Transverse colon (tissue), 4 donors: ENCODE measurements around the gene TRIM47. TPM values are rescaled to one million over a fixed set of nuclear protein-coding genes. Genes with fewer than 3 reads are reported as not detected.

ENCODE experiments used
- DNase-seq: peaks from one replicate; pipeline ENCODE4 v3.0.0-alpha.2; 2019
- H3K27ac ChIP-seq, 4 donors: fragments of 200-600 bp; sonication (generic); 2 replicates each; pipeline ENCODE4 v1.5.1; 2016 to 2018; ENCODE audit warnings: inconsistent platforms in 4 of 4
- H3K27me3 ChIP-seq: fragments of 200-600 bp; sonication (generic); 2 replicates; pipeline ENCODE4 v1.5.1; 2017; ENCODE audit warnings: inconsistent platforms
- H3K36me3 ChIP-seq, 4 donors: fragments of 200-600 bp; sonication (generic); 2 replicates each; pipeline ENCODE4 v1.5.1; 2017 to 2019; ENCODE audit warnings: inconsistent platforms in 4 of 4
- H3K4me1 ChIP-seq, 4 donors: fragments of 200-600 bp; sonication (generic); 2 replicates each; pipeline ENCODE4 v1.5.1; 2017 to 2020; ENCODE audit warnings: inconsistent platforms in 4 of 4
- H3K4me3 ChIP-seq, 4 donors: fragments of 200-600 bp; sonication (generic); 1 replicate in 1 of 4; 2 replicates in 3 of 4; pipeline versions ENCODE4 v1.5.1 to v1.6.1; 2017 to 2019; ENCODE audit warnings: inconsistent platforms in 4 of 4
- H3K9me3 ChIP-seq, 2 donors: fragments of 200-600 bp; sonication (generic); 2 replicates each; pipeline ENCODE4 v1.5.1; 2017 to 2019; ENCODE audit warnings: inconsistent platforms in 2 of 2
- CTCF ChIP-seq, 5 experiments: fragments of 200-600 bp in 3 of 5; fragments of 450-650 bp in 2 of 5; sonication (generic) in 3 of 5; IDR thresholded peaks; 1 replicate in 2 of 5; 2 replicates in 3 of 5; pipeline ENCODE4 v1.5.1; 2016 to 2017; ENCODE audit warnings: antibody characterized with exemption in 5 of 5, inconsistent platforms in 3 of 5, mild to moderate bottlenecking in 2 of 5, moderate library complexity in 1 of 5
- EP300 ChIP-seq: sonication (generic); formaldehyde crosslinking; IDR thresholded peaks from one replicate; pipeline ENCODE4 v1.6.1; 2017; ENCODE audit warnings: antibody characterized with exemption, low read depth
- POLR2A ChIP-seq: fragments of 450-650 bp; IDR thresholded peaks from one replicate; pipeline ENCODE4 v1.6.1; 2016; ENCODE audit warnings: antibody characterized with exemption, mild to moderate bottlenecking, moderate library complexity
- POLR2AphosphoS5 ChIP-seq, 3 donors: sonication (generic); formaldehyde crosslinking; IDR thresholded peaks; one replicate each; pipeline ENCODE4 v1.6.1; 2016; ENCODE audit warnings: antibody characterized with exemption in 3 of 3
- WGBS, 2 donors: methylation state at CpG; one replicate each; pipeline ENCODE4 v1.1.5; 2018; ENCODE audit warnings: low coverage in 1 of 2; 5-methylcytosine and 5-hydroxymethylcytosine counted together
- in situ Hi-C, 4 donors: fragments of 200-750 bp; cut with MboI; loops; one replicate each; pipeline versions ENCODE4 v1.15.0 to v1.15.1; 2017; ENCODE audit warnings: low sequenced_read_pairs in 3 of 4, low pct_ligation_motif_present in 1 of 4, low pct_unique_long_range_greater_than_20kb in 1 of 4
- intact Hi-C: fragments of 100-400 bp; cut with DNase I; formaldehyde crosslinking; loops from one replicate; pipeline ENCODE4 v1.15.1; 2023; ENCODE audit warnings: low total_unique reads
- total RNA-seq, 4 donors: library from RNA; depleted of rRNA; stranded (reverse); fragments of >200 nt; gene quantifications; one replicate each; pipeline ENCODE4 v1.1.0, GENCODE V29; 2016

The TRIM47 gene
- total RNA-seq, 4 donors from 2014 or later, result 38.6 to 118 (median 41.0) TPM

- 83 to 100% methylated on average over 5 to 19 of the region's 24 CpGs for WGBS, 2 donors
- H3K27ac ChIP-seq, result no peak overlapping the region
- in situ Hi-C loops, result no loop called here
Measured at GRCh38 chr17:75834928-75835653, 43.3 kb downstream of the TRIM47 start.

DNA sequence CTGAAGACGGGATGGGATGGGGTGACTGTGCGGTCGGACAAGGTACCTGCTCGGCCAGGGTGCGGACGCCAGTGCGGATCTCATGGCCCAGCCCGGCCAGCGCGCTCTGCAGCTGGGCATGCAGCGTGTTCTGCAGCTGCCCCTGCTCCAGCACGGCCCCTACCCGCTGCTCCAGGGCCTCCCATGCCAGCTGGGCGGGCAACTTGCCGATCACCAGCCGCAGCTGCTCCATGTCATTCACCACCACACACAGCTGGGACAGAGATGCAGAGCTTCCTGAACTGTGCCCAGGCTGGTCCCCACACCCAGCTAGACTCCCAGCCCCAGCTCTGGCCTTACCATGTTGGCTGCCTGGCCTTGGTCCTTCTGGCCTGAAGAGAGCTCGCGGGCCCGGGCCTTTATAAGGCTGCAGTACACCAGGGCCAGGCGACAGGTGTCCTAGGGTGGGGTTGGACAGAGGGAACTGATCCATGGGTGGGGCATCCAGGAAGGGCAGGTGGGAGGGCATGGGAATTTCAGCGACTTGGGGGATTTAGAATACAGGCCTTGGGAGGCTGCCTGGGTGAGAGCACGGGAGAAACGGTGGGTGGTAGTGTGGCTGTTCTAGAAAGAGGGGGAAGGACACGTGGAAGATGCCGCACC is 44.0 kb downstream of the TRIM47 start:
- TF ChIP-seq POLR2A (no peak), CTCF (IDR thresholded peaks at IDR 0.05) (no peak)
- in situ Hi-C loops (no loop called here), intact Hi-C loops (no loop called here)
- H3K4me3 ChIP-seq, result no peak overlapping the region
- H3K36me3 ChIP-seq, result no peaks in the 10 kb centered on the region
- DNase-seq, result no peak
- no peak overlapping the region for H3K27ac ChIP-seq
- H3K4me1 ChIP-seq, result peaks cover 0 to 13% (median 0%) of the 10 kb centered on the region in 4 donors
- no peaks in the 10 kb centered on the region for H3K27me3 ChIP-seq
- 78 to 91% methylated on average over 11 to 21 of the region's 25 CpGs for WGBS, 2 donors
- H3K9me3 ChIP-seq, result no peaks in the 10 kb centered on the region

More at GRCh38 chr17:75834928-75835653, 43.3 kb downstream of the TRIM47 start:
- TF ChIP-seq EP300 (no peak), POLR2A (no peak), CTCF (IDR thresholded peaks at IDR 0.05) (no peak), POLR2AphosphoS5 (IDR thresholded peaks at IDR 0.05) (no peak)
- Histone ChIP-seq H3K27me3 (no peaks in the 10 kb centered on the region), H3K4me3 (no peak overlapping the region), H3K9me3 (no peaks in the 10 kb centered on the region), H3K36me3 (no peaks in the 10 kb centered on the region), H3K4me1 (peaks cover 0 to 13% (median 0%) of the 10 kb centered on the region in 4 donors)
- no peak for DNase-seq
- intact Hi-C loops, result no loop called here

GRCh38 chr17:75832652-75833400 is 45.6 kb downstream of the TRIM47 start:
- Histone ChIP-seq H3K9me3 (no peaks in the 10 kb centered on the region), H3K27me3 (no peaks in the 10 kb centered on the region), H3K36me3 (no peaks in the 10 kb centered on the region), H3K27ac (peak overlapping the region; percentile 7 to 76 (median 70)), H3K4me1 (peaks cover 2 to 16% (median 7%) of the 10 kb centered on the region in 4 donors), H3K4me3 (no peak overlapping the region)
- no peak for DNase-seq
- TF ChIP-seq POLR2AphosphoS5 (IDR thresholded peaks at IDR 0.05) (no peak), EP300 (no peak), POLR2A (no peak)
- in situ Hi-C loops, result no loop called here
- intact Hi-C loops, result no loop called here
- WGBS, 2 donors, result 61 to 76% methylated on average over 3 to 18 of the region's 20 CpGs

- WGBS, 2 donors, result 78 to 82% methylated on average over 6 to 10 of the region's 10 CpGs
- peak; percentile 57 for DNase-seq
- no peaks in the 10 kb centered on the region for H3K9me3 ChIP-seq
- in situ Hi-C loops (no loop called here), intact Hi-C loops (no loop called here)
- peaks cover 9 to 22% (median 12%) of the 10 kb centered on the region in 4 donors for H3K4me1 ChIP-seq
- H3K4me3 ChIP-seq, result no peak overlapping the region
- H3K27ac ChIP-seq, result peak overlapping the region; percentile 7 to 76 (median 70)
- no peaks in the 10 kb centered on the region for H3K36me3 ChIP-seq
- TF ChIP-seq POLR2AphosphoS5 (IDR thresholded peaks at IDR 0.05) (peak in 1 of 3 donors; percentile 26), EP300 (no peak)
- H3K27me3 ChIP-seq, result no peaks in the 10 kb centered on the region
Measured at GRCh38 chr17:75832164-75832651, 46.2 kb downstream of the TRIM47 start.
